Measurements from ENCODE around the gene NSUN2. TPM values are rescaled to one million over a fixed set of nuclear protein-coding genes. Genes with fewer than 3 reads are reported as not detected.

NSUN2 gene
- total and polyA plus RNA-seq, 2 of the 4 experiments (the other 2 are of a cell fraction) = 51.1 to 61.1 TPM

GRCh38 chr5:6593148-6594016 lies 39.5 kb downstream of the NSUN2 start:
- no peak overlapping the region for H2BK15ac ChIP-seq (ENCODE audit: low read depth, low read length)
- no peak overlapping the region for H3K23ac ChIP-seq (ENCODE audit: low read depth, low read length)
- H3K14ac ChIP-seq (replicated peaks; ENCODE audit: low read depth, low read length) = no peak overlapping the region
- H3K9me3 ChIP-seq (ENCODE audit: control insufficient read depth, insufficient read depth, low read length) = no peaks in the 10 kb centered on the region
- H4K91ac ChIP-seq (ENCODE audit: insufficient read depth, low read depth, low read length) = no peak overlapping the region
- TF ChIP-seq MXI1 (IDR thresholded peaks at IDR 0.05; ENCODE audit: borderline replicate concordance, low read depth, low read length) = no peak
- TF ChIP-seq MAZ (IDR thresholded peaks at IDR 0.05; ENCODE audit: borderline replicate concordance, low read depth, low read length) = no peak
- no peak for TF ChIP-seq RAD21 (IDR thresholded peaks at IDR 0.05; ENCODE audit: low read length)
- TF ChIP-seq SMC3 (IDR thresholded peaks at IDR 0.05; ENCODE audit: low read depth, low read length) = no peak
- no peak for TF ChIP-seq FOS (IDR thresholded peaks at IDR 0.05; ENCODE audit: low read depth, low read length)
- TF ChIP-seq, protein P1, sequence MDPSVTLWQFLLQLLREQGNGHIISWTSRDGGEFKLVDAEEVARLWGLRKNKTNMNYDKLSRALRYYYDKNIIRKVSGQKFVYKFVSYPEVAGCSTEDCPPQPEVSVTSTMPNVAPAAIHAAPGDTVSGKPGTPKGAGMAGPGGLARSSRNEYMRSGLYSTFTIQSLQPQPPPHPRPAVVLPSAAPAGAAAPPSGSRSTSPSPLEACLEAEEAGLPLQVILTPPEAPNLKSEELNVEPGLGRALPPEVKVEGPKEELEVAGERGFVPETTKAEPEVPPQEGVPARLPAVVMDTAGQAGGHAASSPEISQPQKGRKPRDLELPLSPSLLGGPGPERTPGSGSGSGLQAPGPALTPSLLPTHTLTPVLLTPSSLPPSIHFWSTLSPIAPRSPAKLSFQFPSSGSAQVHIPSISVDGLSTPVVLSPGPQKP (IDR thresholded peaks at IDR 0.05; ENCODE audit: borderline replicate concordance, low read depth, low read length) = no peak
- no peak for TF ChIP-seq RCOR1 (IDR thresholded peaks at IDR 0.05; ENCODE audit: insufficient replicate concordance, low read length)
- TF ChIP-seq USF2 (IDR thresholded peaks at IDR 0.05; ENCODE audit: low read depth, low read length) = no peak
- TF ChIP-seq RFX5 (IDR thresholded peaks at IDR 0.05; ENCODE audit: low read depth, low read length) = no peak
- no peak for TF ChIP-seq NFE2L2 (IDR thresholded peaks at IDR 0.05; ENCODE audit: low read depth, low read length)
- no peak for TF ChIP-seq CTCF (conservative IDR thresholded peaks at IDR 0.05; ENCODE audit: low read depth, low read length)
- no peak for TF ChIP-seq POLR2A (IDR thresholded peaks at IDR 0.05; ENCODE audit: low read depth, low read length)
- TF ChIP-seq BHLHE40 (IDR thresholded peaks at IDR 0.05; ENCODE audit: low read depth, low read length) = no peak
- no peak overlapping the region for H3K9ac ChIP-seq (ENCODE audit: low read depth, low read length)
- ChIA-PET POLR2A (ENCODE audit: unreplicated experiment) (no interaction called here), CTCF (no interaction called here)
- in situ Hi-C loops (cut with MboI; ENCODE audit: low sequenced_read_pairs) (loop anchor here (10.0 kb wide), 1 partner anchor 219 kb away; the partner anchor contains the start of gene MED10), intact Hi-C loops (cut with micrococcal nuclease) (no loop called here), dilution Hi-C loops (cut with HindIII; ENCODE audit: low sequenced_read_pairs, unreplicated experiment) (no loop called here)
- H2BK20ac ChIP-seq (ENCODE audit: low read depth, low read length) = no peak overlapping the region
- H3K4me2 ChIP-seq (ENCODE audit: low read depth, low read length) = no peak overlapping the region
- H2AK5ac ChIP-seq (ENCODE audit: low read depth, low read length) = no peak overlapping the region
- H4K20me1 ChIP-seq (ENCODE audit: insufficient read depth, low read length) = no peaks in the 10 kb centered on the region; the same call in 1 of the 2 replicates
- H3K27me3 ChIP-seq (ENCODE audit: control insufficient read depth, insufficient read depth, low read length) = no peaks in the 10 kb centered on the region
- H3K4me1 ChIP-seq (ENCODE audit: control insufficient read depth, insufficient read depth, low read length) = no peaks in the 10 kb centered on the region
- H2AK9ac ChIP-seq (replicated peaks; ENCODE audit: low read depth, low read length, poor library complexity) = no peak overlapping the region
- no peak overlapping the region for H4K5ac ChIP-seq (ENCODE audit: low read depth, low read length)
- H3K56ac ChIP-seq (ENCODE audit: extremely low read depth, insufficient read depth, low read length) = no peak overlapping the region
- H3K4ac ChIP-seq (ENCODE audit: low read depth, low read length) = no peak overlapping the region
- DNase-seq (no peak), ATAC-seq (ENCODE audit: low read depth) (no peak)
- WGBS, 2 experiments (ENCODE audit: extremely low coverage in 2 of 2, insufficient read length in 1 of 2) = 67% methylated on average over 1 of the region's 14 CpGs; no CpG with 5 or more reads in 1 of the 2 experiments
- no peak overlapping the region for H3K4me3 ChIP-seq (ENCODE audit: insufficient read depth, low read depth, low read length)
- H2AFZ ChIP-seq (replicated peaks; ENCODE audit: low read length, poor library complexity) = no peak overlapping the region
- H3K18ac ChIP-seq (ENCODE audit: low read depth, low read length) = no peak overlapping the region
- H4K8ac ChIP-seq (ENCODE audit: low read depth in 2 of 2, low read length in 2 of 2) = no peak overlapping the region
- H2BK120ac ChIP-seq (ENCODE audit: low read depth, low read length) = no peak overlapping the region
- H3K27ac ChIP-seq (ENCODE audit: insufficient read depth, low read length) = no peak overlapping the region
- H3K79me1 ChIP-seq (ENCODE audit: low read depth in 1 of 2, low read length in 2 of 2) = peaks cover 1 to 2% of the 10 kb centered on the region in 2 experiments; a peak in 2 of 4 replicates
- BruUV-seq (replicated peaks) = no TSS peak
- H3K9me1 ChIP-seq (ENCODE audit: insufficient read depth, low read length) = no peaks in the 10 kb centered on the region; the same call in 1 of the 2 replicates
- no peak overlapping the region for H2BK5ac ChIP-seq (ENCODE audit: low read depth, low read length, poor library complexity, severe bottlenecking)
- peaks cover 9% of the 10 kb centered on the region for H3K36me3 ChIP-seq (ENCODE audit: control insufficient read depth, insufficient read depth, low read length)
